HG02571 (cell line): Measurements from ENCODE around the gene EDIL3.

Experiments
- ATAC-seq: cut with Tn5 transposase; IDR thresholded peaks from one replicate; pipeline ENCODE4 v1.9.1; 2021; ENCODE audit warnings: mild to moderate bottlenecking, moderate library complexity; ENCODE audit not compliant: unreplicated experiment

Gene EDIL3

GRCh38 chr5:84260939-84261338, 123.7 kb downstream of the EDIL3 start:
- no peak for ATAC-seq

- no peak for ATAC-seq
These were observed 124.5 kb downstream of the EDIL3 start for GRCh38 chr5:84260140-84260539.

GRCh38 chr5:84259283-84260045, 125.2 kb downstream of the EDIL3 start:
- ATAC-seq = no peak

- no peak for ATAC-seq
These were observed 127.6 kb downstream of the EDIL3 start for GRCh38 chr5:84257061-84257460.

- no peak for ATAC-seq
These were observed 129.4 kb downstream of the EDIL3 start for GRCh38 chr5:84255315-84255714.

GRCh38 chr5:84253946-84254345, 130.7 kb downstream of the EDIL3 start:
- no peak for ATAC-seq

GRCh38 chr5:84251503-84251902, 133.2 kb downstream of the EDIL3 start:
- ATAC-seq = no peak

- no peak for ATAC-seq
These were observed 134.6 kb downstream of the EDIL3 start for GRCh38 chr5:84249918-84250630.

GRCh38 chr5:84248013-84248412, 136.7 kb downstream of the EDIL3 start:
- no peak for ATAC-seq

- no peak for ATAC-seq
These were observed 142.4 kb downstream of the EDIL3 start for GRCh38 chr5:84242286-84242685.

GRCh38 chr5:84239494-84239893, 145.2 kb downstream of the EDIL3 start:
- no peak for ATAC-seq

- no peak for ATAC-seq
These were observed 147.6 kb downstream of the EDIL3 start for GRCh38 chr5:84237126-84237525.

GRCh38 chr5:84231433-84231832, 153.2 kb downstream of the EDIL3 start:
- ATAC-seq = no peak

GRCh38 chr5:84229045-84229444, 155.6 kb downstream of the EDIL3 start:
- ATAC-seq = no peak

GRCh38 chr5:84228266-84228665, 156.4 kb downstream of the EDIL3 start:
- ATAC-seq = no peak

- no peak for ATAC-seq
These were observed 157.4 kb downstream of the EDIL3 start for GRCh38 chr5:84227236-84227635.

GRCh38 chr5:84218546-84218945, 166.1 kb downstream of the EDIL3 start:
- no peak for ATAC-seq

GRCh38 chr5:84215521-84215920, 169.2 kb downstream of the EDIL3 start:
- ATAC-seq = no peak

- ATAC-seq = no peak
These were observed 170.8 kb downstream of the EDIL3 start for GRCh38 chr5:84213861-84214260.

- ATAC-seq = no peak
These were observed 171.5 kb downstream of the EDIL3 start for GRCh38 chr5:84213212-84213611.

- ATAC-seq = no peak
These were observed 179.9 kb downstream of the EDIL3 start for GRCh38 chr5:84204772-84205171.

- no peak for ATAC-seq
These were observed 182.5 kb downstream of the EDIL3 start for GRCh38 chr5:84202136-84202535.
